CD1c-positive myeloid dendritic cell (primary cell): Measurements from ENCODE around the gene FBXL20.
A peak's percentile ranks its signal among the peaks of the same experiment; 100 is the strongest.
"Not testable (repeated sequence)": the region's sequence is repeated elsewhere in the genome, so short reads cannot be mapped to it uniquely, and the experiment has no call there.

Experiments
- DNase-seq: peaks from one replicate; pipeline ENCODE4 v3.0.0-alpha.2; 2016; ENCODE audit errors: extremely low spot score

The FBXL20 gene

GRCh38 chr17:39401412-39402243, at the start of gene FBXL20:
Gene FBXL20 (minus strand): TSS chr17:39401626. CDS start chr17:39401402, 224 bp downstream.
- peak; percentile 95 for DNase-seq

GRCh38 chr17:39450847-39451581, 49.6 kb upstream of the FBXL20 start, which contains the start of gene MED1:
Gene MED1 (minus strand): TSS chr17:39451263. CDS start chr17:39451062, 201 bp downstream.
- peak; percentile 99 for DNase-seq

- DNase-seq = no peak
Measured at GRCh38 chr17:39450051-39450450, 48.6 kb upstream of the FBXL20 start.

GRCh38 chr17:39447561-39447960, 46.1 kb upstream of the FBXL20 start:
- DNase-seq = no peak

GRCh38 chr17:39443326-39443725, 41.9 kb upstream of the FBXL20 start:
- DNase-seq = no peak

- not testable (repeated sequence) for DNase-seq
Measured at GRCh38 chr17:39439868-39440267, 38.4 kb upstream of the FBXL20 start.

- DNase-seq = no peak
Measured at GRCh38 chr17:39429600-39429999, 28.2 kb upstream of the FBXL20 start.

- no peak for DNase-seq
Measured at GRCh38 chr17:39416141-39416540, 14.7 kb upstream of the FBXL20 start.

- no peak for DNase-seq
Measured at GRCh38 chr17:39410279-39410678, 8.9 kb upstream of the FBXL20 start.

GRCh38 chr17:39408360-39408759, 6.9 kb upstream of the FBXL20 start:
- DNase-seq = no peak

- DNase-seq = no peak
Measured at GRCh38 chr17:39406951-39407350, 5.5 kb upstream of the FBXL20 start.

GRCh38 chr17:39405436-39405835, 4.0 kb upstream of the FBXL20 start:
- no peak for DNase-seq

- peak; percentile 49 for DNase-seq
Measured at GRCh38 chr17:39404542-39405378, 3.3 kb upstream of the FBXL20 start.

GRCh38 chr17:39402890-39403605, 1.6 kb upstream of the FBXL20 start:
- DNase-seq = no peak

- peak; percentile 94 for DNase-seq
Measured at GRCh38 chr17:39402244-39402889, 941 bp upstream of the FBXL20 start.

GRCh38 chr17:39400547-39401411, 647 bp downstream of the FBXL20 start:
- DNase-seq = peak; percentile 26

- DNase-seq = no peak
Measured at GRCh38 chr17:39399791-39400190, 1.6 kb downstream of the FBXL20 start.

- no peak for DNase-seq
Measured at GRCh38 chr17:39393736-39394135, 7.7 kb downstream of the FBXL20 start.

GRCh38 chr17:39391448-39391847, 10.0 kb downstream of the FBXL20 start:
- no peak for DNase-seq

GRCh38 chr17:39385040-39385439, 16.4 kb downstream of the FBXL20 start:
- DNase-seq = no peak
